Activated CD4-positive, CD25-positive, alpha-beta regulatory T cell treated with anti-CD3 and anti-CD28 coated beads, Interleukin-2, amount 50 U/mL, for 16 hours (primary cell): ENCODE results near the gene COA1.
"Not testable (repeated sequence)": the region's sequence is repeated elsewhere in the genome, so short reads cannot be mapped to it uniquely, and the experiment has no call there.

Experiments
- DNase-seq: peaks from one replicate; pipeline ENCODE4 v3.0.0-alpha.2; 2020; ENCODE audit warnings: low read depth, low spot score

COA1 gene

GRCh38 chr7:43758029-43758821, 28.9 kb upstream of the COA1 start, which contains the start of gene BLVRA:
TSS of gene BLVRA (plus strand) at chr7:43758680. CDS start at chr7:43771159, 12,479 bp downstream.
- DNase-seq, result peak; percentile 29

GRCh38 chr7:43757073-43757720, 27.9 kb upstream of the COA1 start:
- DNase-seq, result no peak

GRCh38 chr7:43756368-43757072, 27.2 kb upstream of the COA1 start:
- DNase-seq, result no peak

GRCh38 chr7:43754596-43754995, 25.3 kb upstream of the COA1 start:
- no peak for DNase-seq

GRCh38 chr7:43753843-43754242, 24.5 kb upstream of the COA1 start:
- DNase-seq, result no peak

GRCh38 chr7:43753271-43753810, 24.0 kb upstream of the COA1 start:
- DNase-seq, result no peak

- DNase-seq, result no peak
These were observed 23.1 kb upstream of the COA1 start for GRCh38 chr7:43752411-43752810.

GRCh38 chr7:43750016-43750887, 20.9 kb upstream of the COA1 start:
- DNase-seq, result no peak

GRCh38 chr7:43749383-43749940, 20.1 kb upstream of the COA1 start:
- DNase-seq, result no peak

- DNase-seq, result no peak
These were observed 18.2 kb upstream of the COA1 start for GRCh38 chr7:43747328-43748105.

- DNase-seq, result no peak
These were observed 13.4 kb upstream of the COA1 start for GRCh38 chr7:43742692-43743091.

- DNase-seq, result no peak
These were observed 8.3 kb upstream of the COA1 start for GRCh38 chr7:43737467-43738127.

- DNase-seq, result no peak
These were observed 6.7 kb upstream of the COA1 start for GRCh38 chr7:43735802-43736603.

- DNase-seq, result no peak
These were observed 6.1 kb upstream of the COA1 start for GRCh38 chr7:43735403-43735801.

GRCh38 chr7:43734575-43735332, 5.4 kb upstream of the COA1 start:
- not testable (repeated sequence) for DNase-seq

- DNase-seq, result not testable (repeated sequence)
These were observed 2.2 kb upstream of the COA1 start for GRCh38 chr7:43731494-43731893.

- DNase-seq, result no peak
These were observed 563 bp upstream of the COA1 start for GRCh38 chr7:43729924-43730248.

- DNase-seq, result no peak
These were observed 1.8 kb downstream of the COA1 start for GRCh38 chr7:43727494-43727893.
